NCI-H2196 (cell line): ENCODE results near the gene GBP5.
"Not testable (repeated sequence)": the region's sequence is repeated elsewhere in the genome, so short reads cannot be mapped to it uniquely, and the experiment has no call there.

Source experiments
- DNase-seq: peaks from one replicate; lab custom pipeline; 2025; ENCODE audit not compliant: unreplicated experiment; lab: John Stamatoyannopoulos, UW

Gene GBP5, protein sequence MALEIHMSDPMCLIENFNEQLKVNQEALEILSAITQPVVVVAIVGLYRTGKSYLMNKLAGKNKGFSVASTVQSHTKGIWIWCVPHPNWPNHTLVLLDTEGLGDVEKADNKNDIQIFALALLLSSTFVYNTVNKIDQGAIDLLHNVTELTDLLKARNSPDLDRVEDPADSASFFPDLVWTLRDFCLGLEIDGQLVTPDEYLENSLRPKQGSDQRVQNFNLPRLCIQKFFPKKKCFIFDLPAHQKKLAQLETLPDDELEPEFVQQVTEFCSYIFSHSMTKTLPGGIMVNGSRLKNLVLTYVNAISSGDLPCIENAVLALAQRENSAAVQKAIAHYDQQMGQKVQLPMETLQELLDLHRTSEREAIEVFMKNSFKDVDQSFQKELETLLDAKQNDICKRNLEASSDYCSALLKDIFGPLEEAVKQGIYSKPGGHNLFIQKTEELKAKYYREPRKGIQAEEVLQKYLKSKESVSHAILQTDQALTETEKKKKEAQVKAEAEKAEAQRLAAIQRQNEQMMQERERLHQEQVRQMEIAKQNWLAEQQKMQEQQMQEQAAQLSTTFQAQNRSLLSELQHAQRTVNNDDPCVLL

DNA sequence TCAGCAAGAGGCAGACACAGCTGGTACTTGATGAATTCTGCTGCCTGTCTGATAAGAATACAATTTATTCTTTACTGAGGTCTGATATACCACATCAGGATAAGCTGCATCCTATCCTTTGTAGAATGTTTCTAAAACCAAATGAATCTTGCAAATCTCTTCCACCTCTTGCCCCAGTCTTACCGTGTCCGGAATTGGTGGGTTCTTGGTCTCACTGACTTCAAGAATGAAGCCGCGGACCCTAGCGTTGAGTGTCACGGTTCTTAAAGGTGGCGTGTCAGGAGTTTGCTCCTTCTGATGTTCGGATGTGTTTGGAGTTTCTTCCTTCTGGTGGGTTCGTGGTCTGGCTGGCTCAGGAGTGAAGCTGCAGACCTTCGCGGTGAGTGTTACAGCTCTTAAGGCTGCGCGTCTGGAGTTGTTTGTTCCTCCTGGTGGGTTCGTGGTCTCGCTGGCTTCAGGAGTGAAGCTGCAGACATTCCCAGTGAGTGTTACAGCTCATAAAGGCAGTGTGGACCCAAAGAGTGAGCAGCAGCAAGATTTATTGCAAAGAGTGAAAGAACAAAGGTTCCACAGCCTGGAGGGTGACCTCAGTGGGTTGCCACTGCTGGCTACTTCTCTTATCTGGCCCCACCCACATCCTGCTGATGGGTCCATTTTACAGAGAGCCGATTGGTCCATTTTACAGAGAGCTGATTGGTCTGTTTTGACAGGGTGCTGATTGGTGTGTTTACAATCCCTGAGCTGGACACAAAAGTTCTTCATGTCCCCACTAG lies at the start of gene GBP5:
GBP5 (minus strand) TSS at position 592 of the 773 bp plus-strand sequence. CDS start 3,305 bp downstream, outside the sequence.
- DNase-seq = not testable (repeated sequence)

DNA sequence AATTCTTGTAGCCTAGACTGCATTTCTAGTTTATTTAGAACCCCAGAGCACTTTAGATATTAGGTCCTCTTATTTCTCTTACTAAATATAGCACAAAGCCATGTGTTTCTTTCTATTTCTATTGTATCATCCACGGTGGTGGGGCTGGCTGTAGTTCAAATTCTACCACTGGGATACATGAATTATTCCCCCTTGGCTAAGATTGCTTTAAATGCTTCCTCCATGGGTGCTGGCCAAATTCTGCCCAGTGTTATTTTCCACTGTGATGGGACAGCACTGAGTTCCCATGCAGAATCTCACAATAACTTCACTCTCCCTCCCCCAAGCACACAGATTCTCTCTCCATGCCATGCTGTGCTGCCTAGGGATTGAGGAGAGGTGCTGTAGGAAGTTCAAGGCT lies 49.7 kb upstream of the GBP5 start:
- DNase-seq = no peak

DNA sequence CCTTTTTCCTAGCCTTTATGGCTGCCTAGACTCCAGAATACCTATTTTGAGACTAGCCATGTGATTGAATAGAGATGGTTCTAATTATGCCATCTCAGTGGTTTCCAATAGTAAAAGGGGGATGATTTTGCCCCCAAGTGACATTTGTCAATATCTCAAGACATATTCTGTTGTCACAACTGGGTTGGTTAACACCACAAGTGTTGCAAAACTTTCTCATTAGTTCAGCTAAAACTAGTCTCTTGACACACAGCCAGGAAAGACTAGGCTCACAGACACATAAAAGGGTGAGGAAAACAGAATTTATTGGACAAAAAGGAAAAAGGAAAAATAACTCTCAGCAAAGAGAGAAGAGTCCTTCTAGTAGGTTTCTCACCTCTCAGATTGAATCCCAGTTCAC lies 39.9 kb upstream of the GBP5 start:
- no peak for DNase-seq

DNA sequence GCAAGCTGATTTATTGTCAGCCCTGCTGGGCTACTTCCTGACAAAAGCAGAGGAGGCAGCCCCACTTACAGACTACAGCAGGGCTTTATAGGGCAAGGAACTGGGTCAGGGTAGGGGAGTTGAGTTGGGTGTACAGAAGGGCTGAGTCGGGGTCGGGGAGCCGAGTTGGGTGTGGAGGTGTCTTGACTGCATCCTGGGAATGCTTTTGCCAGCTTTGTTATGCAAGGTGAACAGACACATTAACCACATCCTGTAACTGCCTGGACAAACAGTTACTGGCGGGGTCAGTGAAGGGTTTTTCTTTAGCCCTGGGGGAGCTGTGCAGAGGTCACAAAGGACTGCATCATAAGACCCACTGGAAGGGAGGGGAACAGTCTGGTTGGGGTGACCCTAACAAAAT lies 39.1 kb upstream of the GBP5 start:
- DNase-seq = no peak

DNA sequence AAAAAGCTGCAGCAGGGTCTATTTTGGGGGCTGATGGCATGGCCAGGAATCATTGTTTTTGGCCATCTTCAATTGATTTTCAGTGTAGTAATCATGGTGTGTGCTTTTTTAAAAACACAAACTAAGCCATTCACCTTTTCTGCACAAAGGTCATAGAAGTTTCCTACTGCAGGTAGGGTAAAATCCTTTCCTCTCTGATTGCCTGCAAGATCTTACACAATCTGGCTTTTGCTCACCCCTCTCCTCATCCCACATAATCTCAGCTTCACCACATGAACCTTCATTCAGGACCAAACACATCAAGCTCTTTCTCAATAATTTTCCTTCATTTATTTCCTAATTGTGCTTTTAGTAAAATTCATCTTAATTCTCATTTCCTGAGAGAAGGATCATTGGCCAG lies 38.3 kb upstream of the GBP5 start:
- DNase-seq = no peak

GRCh38 chr1:89310505-89310904 lies 37.8 kb upstream of the GBP5 start:
- no peak for DNase-seq

DNA sequence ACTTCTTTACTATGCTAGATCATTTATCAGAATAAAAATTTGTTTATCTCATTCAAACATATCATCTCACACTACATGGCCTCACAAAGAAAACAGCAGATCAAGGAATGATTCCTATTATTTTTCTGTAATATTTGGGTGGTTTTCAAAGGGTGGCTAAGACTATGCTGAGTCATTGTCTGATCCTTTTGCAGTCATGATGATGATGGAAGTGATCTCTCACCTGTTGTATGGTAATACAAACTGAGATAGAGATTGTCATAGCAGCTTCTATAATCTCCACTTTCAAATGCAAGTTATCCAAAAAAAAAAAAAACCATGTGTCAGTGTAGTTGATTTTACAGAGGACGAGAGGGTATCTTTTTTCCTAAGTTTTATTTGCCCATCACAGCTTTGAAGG lies 37.2 kb upstream of the GBP5 start:
- DNase-seq = no peak

GRCh38 chr1:89306273-89306672 lies 33.6 kb upstream of the GBP5 start:
- DNase-seq = no peak

- DNase-seq = no peak
Observed at GRCh38 chr1:89305493-89305892, 32.8 kb upstream of the GBP5 start.

DNA sequence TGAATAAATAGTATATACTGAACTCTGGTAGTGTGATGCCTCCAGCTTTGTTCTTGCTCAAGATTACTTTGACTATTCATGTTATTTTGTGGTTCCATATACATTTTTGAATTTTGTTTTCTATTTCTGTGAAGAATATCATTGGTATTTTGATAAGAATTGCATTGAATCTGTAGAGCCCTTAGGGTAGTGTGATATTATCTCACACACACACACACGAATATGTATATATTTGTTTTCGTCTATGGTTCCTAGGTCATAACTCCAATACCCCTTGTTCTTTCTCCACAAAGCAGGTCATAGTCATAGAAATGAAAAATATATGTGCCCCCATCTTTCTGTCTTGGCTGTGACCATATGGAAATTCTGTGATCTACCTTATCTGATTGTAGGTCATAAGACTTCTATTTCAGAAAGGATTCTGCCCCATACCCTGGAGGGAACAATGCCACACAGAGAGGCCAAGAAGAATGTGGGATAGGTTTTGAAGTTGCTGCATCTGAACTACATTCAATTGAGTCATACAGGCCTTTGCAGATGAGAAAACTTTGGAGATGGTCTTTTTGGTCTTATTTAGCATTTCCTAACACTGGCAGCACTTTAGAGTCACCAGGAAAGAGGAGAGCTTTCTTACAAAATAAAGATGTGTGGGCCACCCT lies 32.0 kb upstream of the GBP5 start:
- no peak for DNase-seq

DNA sequence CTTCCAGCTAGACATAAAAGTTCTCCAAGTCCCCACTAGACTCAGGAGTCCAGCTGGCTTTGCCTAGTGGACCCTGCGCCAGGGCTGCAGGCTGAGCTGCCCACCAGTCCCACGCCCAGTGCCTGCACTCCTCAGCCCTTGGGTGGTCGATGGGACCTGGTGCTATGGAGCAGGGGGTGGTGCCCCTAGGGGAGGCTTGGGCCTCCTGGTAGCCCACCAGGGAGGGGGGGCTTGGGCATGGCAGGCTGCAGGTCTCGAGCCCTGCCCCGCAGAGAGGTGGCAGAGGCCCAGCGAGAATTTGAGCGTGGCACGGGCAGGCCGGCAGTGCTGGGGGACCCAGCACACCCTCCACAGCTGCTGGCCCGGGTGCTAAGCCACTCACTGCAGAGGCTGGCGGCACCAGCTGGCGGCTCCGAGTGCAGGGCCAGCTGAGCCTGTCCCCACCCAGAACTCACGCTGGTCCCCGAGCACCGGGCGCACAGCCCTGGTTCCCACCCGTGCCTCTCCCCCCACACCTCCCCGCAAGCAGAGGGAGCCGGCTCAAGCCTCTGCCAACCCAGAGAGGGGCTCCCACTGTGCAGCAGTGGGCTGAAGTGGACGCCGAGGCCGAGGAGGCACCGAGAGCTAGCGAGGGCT lies 30.2 kb upstream of the GBP5 start:
- no peak for DNase-seq

- not testable (repeated sequence) for DNase-seq
Observed at GRCh38 chr1:89299739-89300463, 27.2 kb upstream of the GBP5 start.

- DNase-seq = no peak
Observed at GRCh38 chr1:89298461-89298860, 25.8 kb upstream of the GBP5 start.

DNA sequence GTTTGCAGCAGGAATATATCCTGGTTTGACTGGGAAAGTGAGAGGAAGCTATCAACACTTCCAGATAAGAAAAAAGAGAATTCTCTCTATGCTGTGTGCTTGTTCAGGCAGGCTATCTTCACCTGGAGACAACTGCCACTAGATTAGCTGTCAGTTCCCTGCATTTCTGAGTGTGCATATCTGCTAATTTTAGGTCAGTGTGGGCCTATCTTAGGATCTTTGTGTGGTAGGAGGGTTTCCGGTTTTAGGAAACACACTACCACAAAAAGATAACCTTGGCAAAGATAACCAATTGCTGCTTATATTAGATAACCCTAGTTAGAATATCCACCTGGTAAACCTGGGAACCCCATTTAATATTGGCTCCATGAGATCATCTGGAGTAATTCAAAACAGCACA lies 22.5 kb upstream of the GBP5 start:
- no peak for DNase-seq

- DNase-seq = no peak
Observed at GRCh38 chr1:89291276-89291675, 18.6 kb upstream of the GBP5 start.

- no peak for DNase-seq
Observed at GRCh38 chr1:89288051-89288340, 15.3 kb upstream of the GBP5 start.

DNA sequence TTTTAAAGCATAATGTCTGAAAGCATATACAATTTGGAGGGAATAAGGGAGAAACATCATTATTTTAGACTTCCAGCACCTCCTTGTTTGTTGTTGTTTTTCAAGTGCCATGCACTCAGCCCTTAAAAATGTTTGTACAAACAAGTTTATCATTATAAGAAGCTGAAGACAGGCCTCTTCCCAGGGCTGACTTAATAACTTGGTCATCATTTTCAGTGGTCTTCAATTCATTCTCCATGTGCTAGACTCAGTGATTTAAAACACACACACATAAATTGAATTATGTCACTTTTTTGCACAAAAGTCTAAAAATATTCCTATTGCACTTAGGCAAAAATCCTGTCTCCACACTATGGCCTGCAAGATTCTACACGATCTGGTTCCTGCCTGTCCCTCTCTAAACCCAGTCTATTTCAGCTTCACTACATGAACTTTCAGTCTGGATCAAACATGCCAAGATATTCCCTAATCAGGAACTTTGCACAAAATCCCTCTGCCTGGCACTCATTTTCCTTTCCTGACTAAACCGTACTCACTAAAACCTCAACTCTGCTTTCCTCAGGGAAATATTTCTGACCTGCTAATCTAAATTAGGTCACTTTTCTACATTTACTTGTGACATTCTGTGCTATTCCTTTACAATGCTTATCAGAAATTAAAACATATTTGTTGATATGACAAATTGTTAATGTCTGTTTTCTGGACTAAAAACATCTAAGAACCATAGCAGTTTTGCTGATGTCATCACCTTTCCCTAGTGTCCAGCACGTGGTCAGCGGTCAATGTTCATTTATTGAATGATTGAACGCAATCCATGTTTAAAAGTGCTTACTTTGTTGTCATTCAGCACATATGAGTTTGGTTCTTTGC lies 14.8 kb upstream of the GBP5 start:
- no peak for DNase-seq

- no peak for DNase-seq
Observed at GRCh38 chr1:89286549-89287180, 14.0 kb upstream of the GBP5 start.

- DNase-seq = no peak
Observed at GRCh38 chr1:89285745-89286380, 13.2 kb upstream of the GBP5 start.
